Activated CD4-positive, alpha-beta T cell treated with anti-CD3 and anti-CD28 coated beads, Interleukin-10, Interleukin-2, amounts not matched to agents 100 ng/mL and 50 ng/mL, durations not matched to agents 16 hours and 8 hours (primary cell): Measurements from ENCODE around the gene PRCC.

Experiments used
- DNase-seq: peaks from one replicate; pipeline ENCODE4 v3.0.0-alpha.2; 2020

PRCC gene

DNA sequence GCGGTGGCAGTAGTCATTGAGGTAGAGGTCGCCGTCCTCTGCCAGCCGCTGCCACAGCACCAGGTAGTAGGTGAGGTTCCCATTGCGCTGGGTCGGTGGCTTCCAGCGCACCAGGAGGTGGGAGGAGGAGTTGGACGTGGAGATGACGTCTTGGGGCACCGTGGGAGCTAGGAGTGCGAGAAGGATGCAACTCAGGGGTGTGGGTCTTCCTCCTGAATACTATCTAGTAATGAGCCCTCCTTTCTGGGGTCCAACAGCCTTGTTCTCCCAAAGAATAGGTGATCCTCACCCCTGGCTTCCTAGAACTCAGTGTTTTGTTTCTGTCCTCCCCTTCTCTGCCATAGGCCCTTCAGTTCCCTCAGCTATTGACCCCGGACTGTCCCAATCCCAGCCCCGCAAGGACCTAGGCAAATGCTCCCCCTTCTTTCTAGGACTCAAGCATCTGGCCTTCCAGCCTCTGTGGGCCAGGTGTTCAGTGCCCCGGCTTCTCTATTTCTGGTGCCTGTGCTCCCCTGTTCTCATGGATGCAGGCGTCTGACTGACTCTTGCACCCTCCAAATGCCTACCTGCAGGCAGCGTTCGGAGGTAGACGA lies 78.7 kb downstream of the PRCC start:
- DNase-seq, result no peak

DNA sequence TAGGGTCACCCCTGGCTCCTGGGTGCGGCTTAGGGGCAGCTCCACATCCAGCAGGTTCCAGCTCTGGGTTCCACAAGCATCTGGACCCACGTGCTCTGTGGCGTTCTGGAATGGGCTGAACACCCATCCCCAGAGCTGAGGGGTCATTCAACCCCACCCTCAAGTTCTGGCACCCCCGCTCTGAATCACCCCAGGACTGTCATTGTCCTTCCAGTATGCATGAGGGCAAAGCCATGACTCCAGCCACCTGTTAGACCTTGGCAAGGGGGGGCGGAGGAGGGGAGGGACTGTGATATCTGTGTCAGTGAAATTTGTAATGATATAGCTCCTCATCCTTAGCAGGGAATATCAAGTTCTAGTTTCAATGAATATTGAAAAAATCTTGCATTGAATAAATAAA lies 79.3 kb downstream of the PRCC start:
- DNase-seq, result no peak

DNA sequence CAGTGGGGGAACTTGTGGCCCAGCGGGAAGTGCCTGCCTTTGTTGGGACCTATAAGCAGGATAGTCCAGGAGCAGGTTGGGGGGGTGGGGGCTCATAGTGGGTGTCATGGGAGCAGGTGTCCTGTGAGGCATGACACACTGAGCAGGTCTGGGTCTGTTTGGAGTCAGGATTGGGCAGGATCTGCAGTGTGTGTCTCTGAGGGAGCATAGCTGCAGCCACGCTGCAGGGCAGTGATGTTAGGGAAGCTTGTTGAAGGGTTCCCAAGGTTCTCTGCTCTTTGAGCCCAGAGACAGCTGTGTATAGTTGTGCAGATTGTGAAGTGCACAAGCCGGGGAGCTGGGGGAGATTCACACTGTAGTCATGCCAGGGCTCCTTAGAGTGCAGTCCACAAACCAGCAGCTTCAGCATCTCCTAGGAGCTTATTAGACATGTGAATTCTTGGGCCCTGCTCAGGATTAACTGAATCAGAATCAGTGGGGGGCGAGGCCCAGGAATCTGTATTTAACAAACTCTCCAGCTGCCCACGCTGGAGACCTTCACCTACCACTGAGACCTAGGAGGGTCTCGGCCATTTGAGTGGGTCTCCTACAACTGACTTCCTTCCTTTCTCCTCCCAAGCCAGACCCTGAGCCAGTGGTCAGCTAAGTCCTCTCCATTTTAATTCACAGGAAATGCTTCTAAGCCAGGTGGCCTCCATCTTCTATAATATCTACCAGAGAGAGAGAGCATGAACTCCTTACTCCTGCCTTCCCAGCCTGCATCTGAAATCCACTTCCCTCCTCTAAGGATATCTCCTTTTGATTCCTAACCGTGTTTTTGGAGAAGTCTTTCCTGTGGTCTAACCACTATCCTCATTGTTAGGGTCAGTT lies 80.5 kb downstream of the PRCC start:
- no peak for DNase-seq

GRCh38 chr1:156848461-156849150 lies 81.3 kb downstream of the PRCC start:
- DNase-seq, result peak; percentile 69

DNA sequence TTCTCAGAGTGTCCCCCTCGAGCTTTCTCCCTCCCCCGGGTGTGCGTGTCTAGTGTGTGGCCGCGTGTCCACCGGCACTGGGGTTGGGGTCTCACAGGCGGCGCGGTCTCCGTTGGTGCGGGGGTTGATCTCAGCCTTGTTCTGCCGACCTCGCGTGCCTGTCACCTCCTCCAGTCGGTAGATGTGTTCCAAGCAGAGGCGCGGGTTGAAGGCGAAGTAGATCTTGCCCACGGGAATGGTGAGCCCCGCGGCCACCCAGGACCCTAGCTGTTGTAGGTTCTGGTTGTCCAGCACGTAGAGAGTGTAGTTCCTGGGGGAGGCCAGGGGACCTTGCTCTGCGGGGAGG lies 81.8 kb downstream of the PRCC start:
- no peak for DNase-seq
